Measurements from ENCODE around the gene NGFR.

The NGFR gene

DNA sequence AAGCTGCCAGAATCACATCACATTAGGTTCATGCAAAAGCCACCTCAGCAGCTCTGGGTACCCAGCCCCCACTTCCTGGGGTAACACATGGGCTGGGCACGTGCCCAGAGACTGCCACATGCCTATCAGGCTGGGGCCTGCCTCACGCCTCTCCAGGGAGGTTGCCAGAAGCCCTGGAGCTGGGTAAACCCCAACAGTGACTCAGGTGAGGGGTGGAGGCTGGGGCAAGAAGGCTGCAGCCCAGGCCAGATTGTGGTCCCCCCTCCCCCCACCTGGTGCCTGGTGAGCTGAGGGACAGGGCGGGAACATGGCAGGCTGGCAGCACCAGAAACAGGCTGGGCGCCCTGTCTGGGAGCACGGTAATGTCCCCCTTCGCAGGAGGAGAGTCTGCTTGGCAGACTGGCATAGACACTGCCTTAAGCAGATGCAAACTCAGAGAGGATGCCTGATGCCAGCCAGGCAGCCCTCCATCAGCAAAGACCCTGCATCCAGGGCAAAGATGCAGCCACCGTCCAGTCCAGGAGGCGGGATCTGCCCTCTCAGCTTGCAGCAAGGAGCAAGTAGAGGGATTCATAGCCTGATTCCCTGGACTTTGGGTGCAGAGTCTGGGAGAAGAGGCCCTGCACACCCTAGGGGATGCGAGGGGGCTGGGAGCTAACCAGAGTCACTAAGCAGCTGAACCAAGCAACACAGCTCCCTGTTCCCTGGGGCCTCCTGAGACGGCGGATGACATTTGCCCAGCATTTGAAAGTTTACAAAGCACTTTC is 28.8 kb downstream of the NGFR start:
- H3K36me3 Mint-ChIP-seq (ENCODE audit: low read depth): no peaks in the 10 kb centered on the region
- H3K27ac Mint-ChIP-seq: peak overlapping the region; percentile 61
- peak; percentile 72 for ATAC-seq
- no peak overlapping the region for H3K4me3 Mint-ChIP-seq
- H3K9me3 Mint-ChIP-seq: no peaks in the 10 kb centered on the region
- peaks cover 7% of the 10 kb centered on the region for H3K27me3 Mint-ChIP-seq
- DNase-seq: peak; percentile 44
- peaks cover 3% of the 10 kb centered on the region for H3K4me1 Mint-ChIP-seq

DNA sequence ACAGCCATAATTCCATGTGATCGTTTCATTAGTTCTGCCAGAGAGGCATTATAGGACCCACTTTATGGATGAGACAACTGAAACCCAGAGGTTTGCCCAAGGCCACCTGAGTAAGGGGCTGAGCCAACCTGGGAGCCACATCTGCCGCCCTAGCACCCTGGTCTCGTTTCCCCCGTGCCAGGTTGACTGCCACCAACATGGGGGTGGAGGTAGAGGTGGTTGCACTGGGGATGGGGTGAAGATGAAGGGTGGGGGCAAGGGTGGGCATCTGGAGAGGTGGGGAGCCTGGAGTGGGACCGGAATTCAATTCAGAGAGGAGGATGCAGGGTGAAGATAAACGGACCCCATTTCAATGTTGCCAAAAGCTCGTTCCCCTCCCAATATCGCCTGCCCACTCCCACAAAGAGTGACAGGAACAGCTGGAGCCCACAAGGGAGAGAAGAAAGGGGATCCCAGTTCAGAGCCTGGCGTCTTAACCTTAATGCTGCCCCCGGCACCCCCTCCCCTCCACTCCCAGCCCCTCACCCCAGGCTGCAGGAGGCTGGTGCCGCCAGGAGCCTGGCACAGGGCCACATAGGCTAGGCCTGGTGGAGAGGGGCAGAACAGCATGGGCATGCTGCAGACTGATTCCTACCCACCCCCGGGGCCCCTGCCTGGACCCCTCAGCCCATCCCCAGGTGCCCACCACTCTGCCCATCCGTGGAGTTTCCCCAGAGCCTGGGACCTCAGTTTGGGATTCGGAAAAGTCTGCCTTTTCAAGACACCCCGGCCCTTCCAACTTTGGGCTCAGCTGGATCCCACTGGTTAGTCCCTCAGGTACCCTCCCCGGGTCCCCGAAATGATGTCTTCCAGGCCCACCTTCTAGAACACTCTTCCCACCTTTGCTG is 29.6 kb downstream of the NGFR start:
- ATAC-seq (no peak), DNase-seq (no peak)
- Mint-ChIP-seq H3K4me1 (peaks cover 3% of the 10 kb centered on the region), H3K36me3 (ENCODE audit: low read depth) (no peaks in the 10 kb centered on the region), H3K4me3 (no peak overlapping the region), H3K27me3 (peaks cover 7% of the 10 kb centered on the region), H3K9me3 (no peaks in the 10 kb centered on the region), H3K27ac (no peak overlapping the region)

DNA sequence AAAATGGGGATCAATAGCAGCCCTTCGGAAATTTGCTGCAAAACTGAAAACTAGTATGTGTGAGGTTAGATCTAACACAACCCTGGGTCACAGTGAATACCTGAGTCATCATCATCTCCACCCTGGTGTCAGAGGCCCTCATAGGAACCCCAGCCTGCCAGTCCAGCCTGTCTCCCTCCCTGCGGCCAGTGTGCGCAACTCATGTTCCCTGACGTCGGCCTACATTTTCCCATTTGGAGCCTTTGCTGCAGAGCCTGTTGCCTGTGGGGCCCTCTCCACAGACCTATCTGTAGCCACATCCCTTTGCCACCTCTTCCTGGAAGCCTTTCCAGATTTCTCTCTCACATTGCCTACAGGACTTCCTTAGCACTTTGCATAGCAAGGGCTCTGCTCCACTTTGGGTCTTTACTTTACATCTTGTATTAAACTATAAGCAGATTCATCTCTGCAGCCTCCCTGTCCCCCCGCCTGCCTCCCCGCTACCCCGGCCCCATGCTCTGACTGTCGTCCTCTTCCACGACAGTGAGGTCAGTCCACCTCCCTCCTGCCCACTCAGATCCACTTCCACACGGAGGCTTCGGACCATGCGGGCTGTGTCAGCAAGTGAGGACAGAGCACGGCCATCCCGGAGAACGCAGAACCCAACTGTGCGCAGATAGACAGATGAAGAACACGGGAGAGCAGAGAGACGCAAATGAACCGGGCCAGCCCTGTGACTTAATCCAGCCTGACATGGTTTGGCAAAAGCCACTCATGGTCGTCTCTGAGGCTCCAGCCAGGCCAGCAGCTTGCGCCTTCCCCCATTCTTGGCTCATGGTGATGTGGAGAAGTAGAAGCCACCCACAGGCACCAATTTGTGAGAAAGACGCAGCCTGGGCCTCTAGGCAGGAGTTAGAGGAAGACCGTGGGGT is 31.0 kb downstream of the NGFR start:
- H3K4me3 Mint-ChIP-seq: no peak overlapping the region
- no peaks in the 10 kb centered on the region for H3K36me3 Mint-ChIP-seq (ENCODE audit: low read depth)
- H3K9me3 Mint-ChIP-seq: no peaks in the 10 kb centered on the region
- ATAC-seq (no peak), DNase-seq (no peak)
- peaks cover 5% of the 10 kb centered on the region for H3K27me3 Mint-ChIP-seq
- no peak overlapping the region for H3K27ac Mint-ChIP-seq
- H3K4me1 Mint-ChIP-seq: peaks cover 3% of the 10 kb centered on the region

DNA sequence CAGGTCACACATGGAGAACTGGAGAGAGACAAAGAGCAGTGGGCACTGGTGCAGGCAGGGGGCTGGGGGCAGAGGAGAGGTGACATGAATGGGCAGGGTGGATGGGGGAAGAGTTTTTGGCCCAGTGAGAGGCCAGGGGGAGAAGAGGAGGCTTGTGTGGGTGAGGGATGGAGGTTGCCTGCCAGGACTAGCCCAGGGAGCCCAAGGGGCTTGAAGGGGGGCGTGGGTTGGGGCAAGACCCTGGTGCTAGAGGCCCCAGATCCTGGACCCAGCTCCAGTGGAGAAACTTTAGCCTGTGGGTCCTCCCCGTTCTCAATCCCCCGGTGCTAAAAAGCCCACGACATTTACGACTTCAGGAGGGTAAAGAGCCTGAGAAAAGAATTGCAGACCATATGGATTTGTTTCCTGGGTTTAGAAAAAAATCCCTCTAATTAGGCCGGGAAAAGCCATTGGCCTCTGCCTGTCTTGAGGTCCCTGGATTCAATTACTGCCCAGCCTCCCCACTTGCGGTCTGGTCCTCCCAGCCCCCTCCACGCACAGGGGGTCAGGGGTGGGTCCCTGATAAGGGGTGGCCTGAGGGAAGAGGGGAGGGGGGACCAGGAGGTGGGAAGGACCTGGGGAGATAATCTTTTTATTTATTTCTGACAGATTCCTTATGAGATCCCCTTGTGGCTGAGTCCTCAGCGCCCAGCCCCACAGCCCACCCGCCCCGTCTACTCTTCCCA is 33.0 kb downstream of the NGFR start:
- ATAC-seq: no peak
- Mint-ChIP-seq H3K4me3 (no peak overlapping the region), H3K4me1 (peaks cover 3% of the 10 kb centered on the region), H3K27ac (no peak overlapping the region), H3K9me3 (no peaks in the 10 kb centered on the region), H3K36me3 (ENCODE audit: low read depth) (no peaks in the 10 kb centered on the region), H3K27me3 (peaks cover 16% of the 10 kb centered on the region)
- DNase-seq: no peak

DNA sequence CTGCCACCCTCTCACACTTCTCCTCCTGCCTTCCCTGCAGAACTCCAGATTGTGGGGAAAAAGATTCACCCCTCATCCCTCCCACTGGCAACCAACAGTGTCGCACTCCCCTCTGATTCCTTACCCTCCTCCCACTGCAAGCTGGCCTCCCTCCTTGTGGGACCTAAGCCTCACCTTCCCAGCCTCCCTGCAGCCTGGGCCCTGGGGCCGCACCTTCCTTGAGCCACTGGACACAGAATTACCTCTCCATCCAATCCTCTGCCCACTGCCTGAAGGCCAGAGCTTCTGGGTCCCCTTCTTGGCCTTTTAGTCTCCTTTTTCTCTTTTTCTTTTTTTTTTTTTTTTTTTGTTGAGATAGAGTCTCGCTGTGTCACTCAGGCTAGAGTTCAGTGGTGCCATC is 33.9 kb downstream of the NGFR start:
- peaks cover 19% of the 10 kb centered on the region for H3K27me3 Mint-ChIP-seq

DNA sequence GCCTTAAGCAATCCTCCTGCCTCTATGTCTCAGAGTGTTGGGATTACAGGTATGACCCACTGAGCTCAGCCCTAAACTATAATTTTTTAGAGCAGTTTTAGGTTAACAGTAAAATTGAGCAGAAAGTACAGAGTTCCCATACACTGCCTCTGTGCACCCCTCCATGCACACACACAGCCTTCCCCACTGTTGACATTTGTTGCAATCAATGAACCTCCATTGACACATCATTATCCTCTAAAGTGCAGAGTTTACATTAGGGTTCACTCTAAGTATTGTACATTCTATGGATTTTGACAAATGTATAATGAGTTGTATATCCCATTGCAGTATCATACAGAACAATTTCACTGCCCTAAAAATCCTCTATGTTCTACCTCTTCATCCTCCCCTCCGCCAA is 35.0 kb downstream of the NGFR start:
- ATAC-seq (no peak), DNase-seq (no peak)
- Mint-ChIP-seq H3K27ac (no peak overlapping the region), H3K4me3 (no peak overlapping the region), H3K4me1 (no peaks in the 10 kb centered on the region), H3K9me3 (no peaks in the 10 kb centered on the region), H3K27me3 (peaks cover 22% of the 10 kb centered on the region), H3K36me3 (ENCODE audit: low read depth) (no peaks in the 10 kb centered on the region)

More for the DNA sequence above, 33.9 kb downstream of the NGFR start:
- ATAC-seq (no peak), DNase-seq (no peak)
- no peaks in the 10 kb centered on the region for H3K9me3 Mint-ChIP-seq
- no peak overlapping the region for H3K27ac Mint-ChIP-seq
- H3K36me3 Mint-ChIP-seq (ENCODE audit: low read depth): no peaks in the 10 kb centered on the region
- no peak overlapping the region for H3K4me3 Mint-ChIP-seq
- H3K4me1 Mint-ChIP-seq: no peaks in the 10 kb centered on the region

DNA sequence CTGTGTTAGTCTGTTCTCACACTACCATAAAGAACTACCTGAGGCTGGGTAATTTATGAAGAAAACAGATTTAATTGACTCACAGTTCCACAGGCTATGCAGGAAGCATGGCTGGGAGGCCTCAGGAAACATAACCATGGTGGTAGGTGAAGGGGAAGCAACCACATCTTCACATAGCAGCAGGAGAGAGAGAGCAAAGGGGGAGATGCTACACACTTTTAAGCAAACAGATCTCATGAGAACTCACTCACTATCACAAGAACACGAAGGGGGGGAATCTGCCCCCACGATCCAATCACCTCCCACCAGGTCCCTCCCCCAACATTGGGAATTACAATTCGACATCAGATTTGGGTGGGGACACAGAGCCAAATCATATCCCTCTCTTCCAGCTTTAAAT is 48.8 kb downstream of the NGFR start:
- Mint-ChIP-seq H3K4me3 (no peak overlapping the region), H3K27ac (no peak overlapping the region), H3K36me3 (ENCODE audit: low read depth) (no peaks in the 10 kb centered on the region), H3K27me3 (no peaks in the 10 kb centered on the region), H3K4me1 (no peaks in the 10 kb centered on the region), H3K9me3 (peaks cover 11% of the 10 kb centered on the region)
- ATAC-seq (no peak), DNase-seq (no peak)

DNA sequence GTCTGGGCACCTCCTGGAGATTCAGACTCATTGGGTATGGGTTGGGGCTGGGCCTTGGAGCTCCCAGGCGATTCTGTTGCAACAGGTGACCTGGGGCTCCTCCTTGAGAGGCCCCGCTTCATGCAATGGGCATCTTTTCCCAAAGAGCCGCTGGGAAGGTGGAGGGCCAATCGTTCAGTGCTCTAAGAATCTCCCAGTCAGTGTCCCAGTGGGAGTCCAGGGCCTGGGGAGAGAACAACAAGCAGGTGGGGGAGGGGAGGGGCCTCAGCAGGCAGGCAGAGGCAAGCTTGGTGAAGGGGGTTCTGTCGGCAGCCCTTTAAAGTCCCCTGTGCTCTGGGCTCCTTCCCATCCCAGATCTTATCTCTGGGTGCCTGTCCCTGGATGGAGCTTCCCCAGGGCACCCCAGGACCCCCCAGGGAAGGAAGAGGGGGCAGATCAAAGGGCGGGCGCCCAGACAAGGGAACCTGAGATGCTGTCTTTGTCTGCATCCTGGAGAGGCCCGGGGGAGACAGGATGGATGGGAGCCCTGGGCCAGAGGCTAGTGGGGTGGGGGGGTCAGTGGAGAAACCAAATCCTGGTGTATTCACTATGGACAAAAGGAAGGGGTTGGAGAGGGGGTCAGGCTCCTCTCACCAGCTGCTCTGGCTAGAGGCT is 50.0 kb downstream of the NGFR start:
- DNase-seq: no peak
- H3K9me3 Mint-ChIP-seq: peaks cover 11% of the 10 kb centered on the region
- H3K36me3 Mint-ChIP-seq (ENCODE audit: low read depth): no peaks in the 10 kb centered on the region
- no peak overlapping the region for H3K4me3 Mint-ChIP-seq
- H3K27me3 Mint-ChIP-seq: no peaks in the 10 kb centered on the region
- no peaks in the 10 kb centered on the region for H3K4me1 Mint-ChIP-seq
- ATAC-seq: no peak
- no peak overlapping the region for H3K27ac Mint-ChIP-seq

DNA sequence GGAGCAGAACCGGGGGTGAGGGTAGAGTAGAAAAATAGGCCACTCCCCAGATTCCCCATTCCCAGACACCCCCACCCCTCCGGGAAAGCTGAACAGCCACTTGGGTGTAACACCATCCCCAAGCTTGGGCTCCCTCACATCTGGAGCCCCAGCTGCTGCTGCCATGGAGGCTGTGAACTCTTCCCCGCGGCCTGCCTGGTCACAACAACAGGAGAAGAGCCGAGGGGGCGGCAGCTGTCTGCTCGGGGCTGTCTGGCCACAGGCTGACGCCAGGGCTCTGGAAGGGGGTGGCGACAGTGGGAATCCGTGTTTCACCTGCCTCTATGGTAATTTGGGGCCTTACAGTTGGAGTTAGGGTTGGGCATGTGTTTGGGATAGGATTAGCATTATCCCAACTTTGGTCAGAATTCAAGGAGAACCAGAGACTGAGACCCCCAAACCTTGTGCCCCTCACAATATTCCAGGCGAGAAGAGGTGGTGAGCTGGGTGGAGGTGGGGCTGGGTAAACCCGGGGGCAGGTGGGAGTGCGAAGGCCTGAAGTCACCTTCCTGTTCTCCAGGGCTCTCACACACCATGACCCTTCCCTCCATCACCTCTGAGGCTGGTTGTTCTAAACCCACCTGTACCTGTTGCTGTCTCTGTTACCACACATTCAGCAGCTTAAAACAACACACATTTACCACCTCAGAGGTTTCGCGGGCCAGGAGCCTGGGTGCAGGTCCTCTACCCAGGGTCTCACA is 50.9 kb downstream of the NGFR start:
- Mint-ChIP-seq H3K36me3 (ENCODE audit: low read depth) (no peaks in the 10 kb centered on the region), H3K4me1 (no peaks in the 10 kb centered on the region), H3K9me3 (peaks cover 10% of the 10 kb centered on the region), H3K27me3 (no peaks in the 10 kb centered on the region), H3K4me3 (no peak overlapping the region), H3K27ac (no peak overlapping the region)
- no peak for ATAC-seq
- no peak for DNase-seq

DNA sequence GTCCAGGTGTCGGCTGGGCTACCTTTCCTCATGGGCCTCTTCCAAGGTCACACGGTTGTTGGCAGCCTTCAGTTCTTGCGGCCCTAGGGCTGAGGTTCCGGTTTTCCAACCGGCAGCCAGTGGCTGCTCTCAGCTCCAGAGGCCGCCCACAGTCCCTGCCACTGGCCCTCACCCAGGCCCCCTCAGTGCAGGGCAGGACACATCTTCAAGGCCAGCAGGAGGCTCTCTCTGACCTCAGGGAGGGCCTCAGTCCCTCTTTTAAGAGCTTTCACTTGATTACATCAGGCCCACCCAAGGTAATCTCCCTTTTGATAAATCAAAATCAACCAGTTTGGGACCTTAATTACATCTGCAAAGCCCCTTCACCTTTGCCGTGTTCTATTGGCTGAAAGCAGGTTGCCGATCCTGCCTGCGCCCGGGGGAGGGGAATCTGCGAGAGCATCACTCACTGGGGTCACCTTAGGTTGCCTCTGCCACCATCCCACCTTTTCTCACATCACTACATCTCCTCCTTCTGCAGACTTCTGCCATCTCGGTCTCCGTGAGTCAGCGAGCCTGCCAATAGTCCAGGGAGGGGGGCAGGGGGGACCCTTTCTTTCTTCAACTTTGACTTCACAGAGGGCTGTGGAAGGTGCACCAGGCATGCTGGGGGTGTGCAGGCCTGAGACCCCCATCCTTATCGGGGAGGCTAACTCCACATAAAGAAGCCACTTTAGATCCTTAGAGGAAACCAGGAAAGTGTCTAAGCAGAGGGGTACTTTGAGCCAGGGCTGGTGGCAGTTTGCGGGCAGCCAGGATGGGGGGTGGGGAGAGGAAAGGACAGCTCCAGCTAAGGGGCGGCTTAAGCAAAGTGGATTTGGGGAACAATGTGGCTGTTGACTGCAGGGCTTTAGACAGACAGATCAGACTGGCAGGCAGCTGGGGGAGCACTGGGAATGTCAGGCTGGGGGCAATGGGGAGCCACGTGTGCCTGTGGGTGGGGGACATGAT is 51.7 kb downstream of the NGFR start:
- peaks cover 4% of the 10 kb centered on the region for H3K9me3 Mint-ChIP-seq
- DNase-seq (no peak), ATAC-seq (no peak)
- no peaks in the 10 kb centered on the region for H3K27me3 Mint-ChIP-seq
- H3K27ac Mint-ChIP-seq: no peak overlapping the region
- no peaks in the 10 kb centered on the region for H3K36me3 Mint-ChIP-seq (ENCODE audit: low read depth)
- no peak overlapping the region for H3K4me3 Mint-ChIP-seq
- no peaks in the 10 kb centered on the region for H3K4me1 Mint-ChIP-seq

DNA sequence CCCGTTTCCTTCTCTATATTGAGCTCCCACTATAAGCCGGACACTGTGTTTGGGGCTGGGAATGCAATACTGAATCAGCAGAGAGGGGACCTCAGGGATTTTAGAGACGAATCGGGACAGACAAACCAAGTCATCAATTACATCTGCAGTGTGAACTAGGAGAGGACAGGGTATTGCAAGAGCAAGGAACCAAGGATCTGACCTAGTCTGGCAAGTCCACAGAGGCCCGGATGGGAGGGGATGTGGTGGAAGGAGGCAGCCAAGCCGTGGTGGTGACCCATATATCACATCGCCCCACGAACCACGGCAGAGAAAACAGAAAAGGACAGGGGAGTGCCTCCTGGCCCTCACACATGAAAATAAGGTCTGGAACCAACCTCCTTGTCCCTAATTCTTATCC is 52.5 kb downstream of the NGFR start:
- no peak overlapping the region for H3K4me3 Mint-ChIP-seq
- no peaks in the 10 kb centered on the region for H3K9me3 Mint-ChIP-seq
- DNase-seq (no peak), ATAC-seq (no peak)
- no peak overlapping the region for H3K27ac Mint-ChIP-seq
- no peaks in the 10 kb centered on the region for H3K27me3 Mint-ChIP-seq
- H3K4me1 Mint-ChIP-seq: no peaks in the 10 kb centered on the region
- H3K36me3 Mint-ChIP-seq (ENCODE audit: low read depth): no peaks in the 10 kb centered on the region

DNA sequence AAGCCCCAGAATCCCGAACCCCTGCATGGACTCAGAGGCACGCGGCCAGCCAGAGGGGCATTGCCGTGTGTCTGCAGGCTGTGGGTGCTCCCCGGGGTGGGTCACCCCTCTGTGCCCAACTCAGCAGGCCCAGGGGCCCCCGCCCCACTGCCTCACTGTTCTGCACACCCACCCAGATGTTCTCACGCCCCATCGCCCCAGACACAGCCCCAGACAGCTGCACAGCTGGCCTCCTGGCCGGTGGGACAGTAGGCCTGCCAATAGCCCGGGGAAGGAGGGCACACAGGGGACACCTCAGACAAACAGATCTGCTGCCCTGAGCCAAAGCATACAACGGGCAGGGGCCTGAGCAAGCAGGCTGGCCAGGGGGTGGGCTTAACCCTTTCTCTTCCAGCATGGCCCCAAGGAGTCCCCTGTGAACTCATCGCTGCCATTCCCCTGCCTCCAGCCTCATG is 53.0 kb downstream of the NGFR start:
- H3K27me3 Mint-ChIP-seq: no peaks in the 10 kb centered on the region
- ATAC-seq (no peak), DNase-seq (no peak)
- no peak overlapping the region for H3K4me3 Mint-ChIP-seq
- no peaks in the 10 kb centered on the region for H3K9me3 Mint-ChIP-seq
- no peak overlapping the region for H3K27ac Mint-ChIP-seq
- H3K36me3 Mint-ChIP-seq (ENCODE audit: low read depth): no peaks in the 10 kb centered on the region
- H3K4me1 Mint-ChIP-seq: no peaks in the 10 kb centered on the region

All from activated naive CD8-positive, alpha-beta T cell treated with anti-CD3 and anti-CD28 coated beads, Interleukin-2, amount 50 U/mL, for 24 hours (primary cell).